Tibial artery (tissue), 4 donors: ENCODE results near the gene ALPG.
"Not testable (repeated sequence)": the region's sequence is repeated elsewhere in the genome, so short reads cannot be mapped to it uniquely, and the experiment has no call there.

ENCODE experiments used
- DNase-seq, 2 donors: peaks; one replicate each; pipeline ENCODE4 v3.0.0-alpha.2; 2019
- H3K27ac ChIP-seq, 2 donors: fragments of 200-600 bp; sonication (generic) in 1 of 2; 1 replicate in 1 of 2; 2 replicates in 1 of 2; pipeline ENCODE4 v1.5.1; 2018 to 2019; ENCODE audit warnings: mild to moderate bottlenecking in 1 of 2
- H3K27me3 ChIP-seq, 2 donors: fragments of 200-600 bp; sonication (generic) in 1 of 2; one replicate each; pipeline versions ENCODE4 v1.5.1 to v1.6.0; 2016 to 2019
- H3K36me3 ChIP-seq, 3 donors: fragments of 200-600 bp; sonication (generic) in 2 of 3; one replicate each; pipeline ENCODE4 v1.5.1; 2016 to 2019; ENCODE audit warnings: mild to moderate bottlenecking in 2 of 3
- H3K4me1 ChIP-seq, 4 donors: fragments of 200-600 bp; sonication (generic) in 2 of 4; 1 replicate in 3 of 4; 2 replicates in 1 of 4; pipeline ENCODE4 v1.5.1; 2016 to 2019
- H3K4me3 ChIP-seq, 2 donors: fragments of 200-600 bp; sonication (generic) in 1 of 2; 1 replicate in 1 of 2; 2 replicates in 1 of 2; pipeline ENCODE4 v1.5.1; 2018 to 2019; ENCODE audit warnings: mild to moderate bottlenecking in 2 of 2
- H3K9me3 ChIP-seq, 3 donors: fragments of 200-600 bp; sonication (generic) in 1 of 3; one replicate each; pipeline ENCODE4 v1.5.1; 2016 to 2019
- intact Hi-C: fragments of 100-400 bp; cut with DNase I; formaldehyde crosslinking; loops from one replicate; pipeline ENCODE4 v1.15.0; 2023; ENCODE audit warnings: low total_unique reads
- TF ChIP-seq, protein P1 (sequence below), 2 experiments: fragments of 200-600 bp in 1 of 2; fragments of 450-650 bp in 1 of 2; IDR thresholded peaks; one replicate each; pipeline ENCODE4 v1.5.1; 2017 to 2019; ENCODE audit warnings: antibody characterized with exemption in 2 of 2, mild to moderate bottlenecking in 1 of 2, moderate library complexity in 1 of 2

The ALPG gene

DNA sequence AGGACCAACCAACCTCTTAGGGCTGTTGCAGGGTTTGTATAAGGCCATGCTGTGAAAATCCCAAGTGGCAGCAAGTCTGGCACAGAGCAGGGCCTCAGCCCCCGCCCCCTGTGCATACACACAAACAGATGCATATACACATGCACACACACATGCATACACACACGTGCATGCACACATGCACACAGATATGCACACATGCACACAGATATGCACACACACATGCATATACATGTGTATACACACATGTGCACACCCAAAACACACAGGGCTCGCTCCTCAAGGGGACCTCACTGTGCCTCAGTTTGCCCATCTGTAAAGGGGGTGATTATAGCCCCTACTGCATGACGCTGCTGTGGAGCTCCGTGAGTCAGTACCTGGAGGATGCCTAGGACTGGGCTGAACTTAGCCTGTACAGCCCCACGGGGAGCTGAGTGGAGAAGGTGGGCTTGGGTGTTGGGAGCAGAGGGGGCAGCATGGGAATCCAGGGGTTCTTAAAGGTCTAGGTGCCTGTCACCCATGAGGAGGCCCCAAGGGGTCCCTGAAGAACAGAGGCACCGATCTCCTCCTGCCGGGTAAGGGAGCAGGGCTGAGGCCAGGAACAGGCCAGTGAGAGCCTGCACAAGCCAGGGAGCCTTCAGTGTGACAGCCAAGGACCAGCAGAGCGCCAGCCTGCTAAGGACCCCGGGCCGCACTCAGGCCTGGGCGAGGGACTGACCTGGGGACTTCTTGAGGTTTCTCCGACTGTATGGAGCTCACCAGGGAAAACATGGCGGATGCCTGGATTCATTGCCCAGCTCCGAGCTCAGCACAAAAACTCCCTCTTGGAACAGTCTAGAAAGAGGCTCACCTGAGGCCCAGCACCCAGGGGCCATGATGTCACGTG is 25.3 kb downstream of the ALPG start:
- intact Hi-C loops, result no loop called here
- Histone ChIP-seq H3K9me3 (no peaks in the 10 kb centered on the region), H3K27me3 (peaks cover 0 to 23% of the 10 kb centered on the region in 2 donors), H3K4me3 (no peak overlapping the region), H3K4me1 (no peaks in the 10 kb centered on the region), H3K36me3 (no peaks in the 10 kb centered on the region), H3K27ac (no peak overlapping the region)
- peak in 1 of 2 donors; percentile 60 for DNase-seq
- TF ChIP-seq, protein P1, sequence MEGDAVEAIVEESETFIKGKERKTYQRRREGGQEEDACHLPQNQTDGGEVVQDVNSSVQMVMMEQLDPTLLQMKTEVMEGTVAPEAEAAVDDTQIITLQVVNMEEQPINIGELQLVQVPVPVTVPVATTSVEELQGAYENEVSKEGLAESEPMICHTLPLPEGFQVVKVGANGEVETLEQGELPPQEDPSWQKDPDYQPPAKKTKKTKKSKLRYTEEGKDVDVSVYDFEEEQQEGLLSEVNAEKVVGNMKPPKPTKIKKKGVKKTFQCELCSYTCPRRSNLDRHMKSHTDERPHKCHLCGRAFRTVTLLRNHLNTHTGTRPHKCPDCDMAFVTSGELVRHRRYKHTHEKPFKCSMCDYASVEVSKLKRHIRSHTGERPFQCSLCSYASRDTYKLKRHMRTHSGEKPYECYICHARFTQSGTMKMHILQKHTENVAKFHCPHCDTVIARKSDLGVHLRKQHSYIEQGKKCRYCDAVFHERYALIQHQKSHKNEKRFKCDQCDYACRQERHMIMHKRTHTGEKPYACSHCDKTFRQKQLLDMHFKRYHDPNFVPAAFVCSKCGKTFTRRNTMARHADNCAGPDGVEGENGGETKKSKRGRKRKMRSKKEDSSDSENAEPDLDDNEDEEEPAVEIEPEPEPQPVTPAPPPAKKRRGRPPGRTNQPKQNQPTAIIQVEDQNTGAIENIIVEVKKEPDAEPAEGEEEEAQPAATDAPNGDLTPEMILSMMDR (IDR thresholded peaks at IDR 0.05), result no peak

DNA sequence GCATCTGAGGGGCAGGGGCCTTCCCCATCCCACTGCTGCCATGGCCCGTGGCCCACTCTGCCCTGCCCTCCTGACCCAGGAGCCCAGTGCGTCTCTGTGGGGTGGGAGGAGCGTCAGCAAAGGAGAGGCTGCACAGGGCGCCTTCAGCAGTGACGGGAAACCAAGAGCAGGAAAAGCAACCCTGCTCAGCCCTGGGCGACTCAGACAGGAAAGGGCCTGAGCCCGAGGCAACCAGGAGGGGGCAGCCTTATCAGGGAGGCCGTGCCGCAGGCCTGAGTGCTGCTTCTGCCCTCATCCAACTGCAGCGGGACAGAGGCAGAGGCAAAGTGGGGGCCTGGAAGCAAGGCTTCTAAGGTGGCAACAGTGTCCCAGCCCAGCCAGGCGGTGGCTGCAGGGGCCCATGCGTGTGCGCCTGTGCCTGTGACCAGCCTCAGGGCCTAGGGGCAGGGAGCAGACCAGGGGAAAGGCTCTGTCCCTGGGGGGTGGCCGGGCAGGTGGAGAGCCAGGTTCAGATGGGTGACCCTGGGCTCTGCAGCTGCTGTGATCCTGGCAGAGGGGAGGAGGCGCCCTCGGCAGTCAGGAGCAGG is 26.0 kb downstream of the ALPG start:
- H3K27me3 ChIP-seq, result peaks cover 0 to 16% of the 10 kb centered on the region in 2 donors
- no peaks in the 10 kb centered on the region for H3K9me3 ChIP-seq
- H3K4me1 ChIP-seq, result no peaks in the 10 kb centered on the region
- H3K4me3 ChIP-seq, result no peak overlapping the region
- no peaks in the 10 kb centered on the region for H3K36me3 ChIP-seq
- DNase-seq, result peak in 1 of 2 donors; percentile 53
- H3K27ac ChIP-seq, result no peak overlapping the region
- TF ChIP-seq, protein P1 (IDR thresholded peaks at IDR 0.05), result no peak
- intact Hi-C loops, result no loop called here

DNA sequence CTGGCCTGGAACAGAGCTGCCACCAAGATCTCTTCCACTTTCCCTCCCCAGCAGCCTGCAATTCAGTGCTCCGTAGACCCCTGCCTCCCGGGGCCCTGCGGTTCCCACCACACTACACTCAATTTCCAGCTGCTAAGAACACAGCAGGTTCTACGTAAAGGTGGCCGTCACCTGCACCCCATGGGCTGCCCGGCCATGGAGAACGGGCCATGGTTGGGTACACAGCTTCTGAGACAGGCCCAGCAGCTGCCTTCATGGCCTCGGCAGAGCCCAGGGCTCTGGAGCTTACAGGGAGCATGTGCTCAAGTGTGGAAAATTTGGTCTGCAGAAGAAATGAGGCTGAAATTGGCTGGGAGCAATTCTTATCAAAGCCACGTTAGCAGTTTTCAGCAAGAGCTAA is 27.0 kb downstream of the ALPG start:
- H3K27me3 ChIP-seq, H3K9me3 ChIP-seq, H3K27ac ChIP-seq, H3K36me3 ChIP-seq, intact Hi-C loops, H3K4me1 ChIP-seq, H3K4me3 ChIP-seq: not testable (repeated sequence)
- peak in 1 of 2 donors; percentile 20 for DNase-seq

DNA sequence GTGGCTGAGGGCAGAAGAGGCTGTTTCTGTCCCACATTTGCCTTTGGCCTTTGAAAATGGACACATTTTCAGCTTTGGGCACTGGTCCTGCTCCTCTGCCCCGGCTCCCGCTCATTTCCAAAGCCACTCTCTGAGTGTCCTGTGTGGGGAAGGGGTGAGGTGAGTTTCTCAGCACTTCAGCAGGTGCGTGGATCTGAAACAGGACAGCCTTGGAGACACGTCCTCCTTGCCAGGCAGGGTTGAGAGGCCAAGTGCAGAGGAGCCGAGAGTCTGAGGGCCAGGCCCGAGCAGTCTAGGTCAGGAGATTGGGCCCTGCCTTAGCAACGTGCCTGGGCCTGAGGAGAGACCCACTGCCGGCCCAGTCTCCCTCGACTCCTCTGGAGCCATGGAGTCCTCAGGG is 27.4 kb downstream of the ALPG start:
- Histone ChIP-seq H3K36me3 (no peaks in the 10 kb centered on the region), H3K4me1 (no peaks in the 10 kb centered on the region), H3K27me3 (peaks cover 0 to 14% of the 10 kb centered on the region in 2 donors), H3K4me3 (no peak overlapping the region), H3K9me3 (no peaks in the 10 kb centered on the region), H3K27ac (no peak overlapping the region)
- DNase-seq, result peak in 1 of 2 donors; percentile 42
- TF ChIP-seq, protein P1 (IDR thresholded peaks at IDR 0.05), result no peak
- intact Hi-C loops, result no loop called here

DNA sequence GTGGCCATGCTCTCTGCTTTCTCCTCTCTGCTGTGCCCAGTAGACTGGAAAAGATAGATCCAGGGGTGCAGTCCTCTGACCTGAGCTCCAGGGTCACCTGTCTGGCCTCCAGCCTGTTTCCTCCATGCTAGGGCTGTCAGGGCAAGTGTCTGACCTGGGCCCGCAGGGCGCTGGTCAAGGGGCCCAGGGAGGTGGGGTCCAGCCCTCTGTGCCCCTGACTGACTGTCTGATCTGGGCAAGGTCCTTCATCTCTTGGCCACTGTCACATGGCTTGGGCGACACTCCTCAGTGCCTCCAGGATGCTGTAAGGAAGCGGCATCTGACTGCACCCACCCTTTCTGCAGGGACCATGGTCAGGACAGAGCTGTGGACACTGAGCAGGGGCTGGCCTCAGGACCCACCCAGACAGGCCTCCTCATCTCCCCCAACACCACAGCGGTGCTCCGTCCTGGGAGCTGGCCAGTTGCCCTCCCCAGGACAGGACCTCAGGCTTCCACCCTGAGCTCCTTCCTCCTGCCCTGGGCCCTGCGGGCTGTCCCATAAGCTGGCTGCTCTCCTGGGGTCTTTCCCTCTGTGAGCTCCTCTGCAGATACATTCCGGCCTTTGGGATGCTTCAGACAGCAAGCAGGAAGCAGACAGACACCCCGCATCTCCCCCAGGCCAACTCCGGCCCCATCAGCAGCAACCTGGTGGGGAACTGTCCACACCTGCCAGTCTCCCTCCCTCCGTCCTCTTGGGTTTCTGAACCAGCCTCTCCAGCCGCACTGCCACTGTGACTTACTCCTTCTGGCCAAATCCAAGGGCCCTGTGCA is 28.1 kb downstream of the ALPG start:
- H3K4me3 ChIP-seq, result no peak overlapping the region
- TF ChIP-seq, protein P1 (IDR thresholded peaks at IDR 0.05), result no peak
- no peak overlapping the region for H3K27ac ChIP-seq
- peaks cover 0 to 18% of the 10 kb centered on the region in 2 donors for H3K27me3 ChIP-seq
- peak in 1 of 2 donors; percentile 47 for DNase-seq
- intact Hi-C loops, result no loop called here
- H3K9me3 ChIP-seq, result no peaks in the 10 kb centered on the region
- no peaks in the 10 kb centered on the region for H3K36me3 ChIP-seq
- no peaks in the 10 kb centered on the region for H3K4me1 ChIP-seq

DNA sequence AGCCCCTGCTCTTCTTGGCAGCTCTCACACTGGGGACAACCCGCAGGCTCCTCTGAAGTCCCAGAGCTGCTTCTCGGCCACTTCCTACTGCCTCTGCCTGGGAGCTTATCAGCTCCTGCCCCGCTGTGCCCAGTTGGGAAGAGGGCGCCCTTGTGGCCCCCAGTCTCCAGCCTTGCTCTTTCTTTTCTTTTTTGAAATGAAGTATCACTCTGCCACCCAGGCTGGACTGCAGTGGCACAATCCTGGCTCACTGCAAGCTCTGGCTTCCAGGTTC is 28.7 kb downstream of the ALPG start:
- DNase-seq, result no peak
- Histone ChIP-seq H3K9me3 (no peaks in the 10 kb centered on the region), H3K27me3 (peaks cover 0 to 18% of the 10 kb centered on the region in 2 donors), H3K4me1 (peaks cover 0 to under 1% (median 0%) of the 10 kb centered on the region in 4 donors), H3K27ac (no peak overlapping the region), H3K4me3 (no peak overlapping the region), H3K36me3 (no peaks in the 10 kb centered on the region)
- intact Hi-C loops, result no loop called here
- TF ChIP-seq, protein P1 (IDR thresholded peaks at IDR 0.05), result no peak
